ENCODE measurements around the gene PRMT5.
A peak's percentile ranks its signal among the peaks of the same experiment; 100 is the strongest.

The PRMT5 gene

GRCh38 chr14:22875003-22875747 lies 54.0 kb downstream of the PRMT5 start:
- no peak for DNase-seq (ENCODE audit: low spot score)

- no peak for DNase-seq (ENCODE audit: low spot score)
These were observed 56.2 kb downstream of the PRMT5 start for GRCh38 chr14:22872833-22873520.

GRCh38 chr14:22872033-22872832 lies 56.9 kb downstream of the PRMT5 start:
- peak; percentile 78 for DNase-seq (ENCODE audit: low spot score)

- peak; percentile 74 for DNase-seq (ENCODE audit: low spot score)
These were observed 57.7 kb downstream of the PRMT5 start, which contains the start of gene LRP10 for GRCh38 chr14:22871224-22872032. Gene LRP10 (plus strand): TSS chr14:22871740. CDS start chr14:22872304, 564 bp downstream.

- DNase-seq (ENCODE audit: low spot score) = no peak
These were observed 58.4 kb downstream of the PRMT5 start for GRCh38 chr14:22870811-22871223.

Data from COLO829 (cell line).